GM19395 (cell line): ENCODE measurements around the gene MEX3D.

Experiments
- ATAC-seq: cut with Tn5 transposase; IDR thresholded peaks from one replicate; pipeline ENCODE4 v1.9.1; 2021; ENCODE audit warnings: mild to moderate bottlenecking, moderate library complexity; ENCODE audit not compliant: unreplicated experiment

Gene MEX3D

GRCh38 chr19:1505991-1506881 is 61.9 kb downstream of the MEX3D start:
- ATAC-seq: no peak

- ATAC-seq: no peak
Observed at GRCh38 chr19:1505012-1505411, 63.1 kb downstream of the MEX3D start.
